IPS DF 6.9 (cell line): ENCODE results near the gene TTLL8.

Source experiments
- DNase-seq: peaks from one replicate; pipeline ENCODE4 v3.0.0-alpha.2; 2013; ENCODE audit warnings: low read depth, low spot score
- H3K27ac ChIP-seq: one replicate; pipeline ENCODE4 v1.5.1; 2013; ENCODE audit warnings: low read length, control low read depth
- H3K27me3 ChIP-seq: 2 replicates; pipeline ENCODE4 v1.6.1; 2013; ENCODE audit warnings: mild to moderate bottlenecking, low read length; ENCODE audit not compliant: control insufficient read depth, insufficient read depth
- H3K36me3 ChIP-seq: 2 replicates; pipeline ENCODE4 v1.6.1; 2013; ENCODE audit warnings: low read length; ENCODE audit not compliant: control insufficient read depth, insufficient read depth
- H3K4me1 ChIP-seq: 2 replicates; pipeline ENCODE4 v1.6.1; 2013; ENCODE audit warnings: low read length; ENCODE audit not compliant: control insufficient read depth, insufficient read depth
- H3K4me3 ChIP-seq: 2 replicates; pipeline ENCODE4 v1.5.1; 2013; ENCODE audit warnings: mild to moderate bottlenecking, low read length
- H3K9me3 ChIP-seq: 2 replicates; pipeline ENCODE4 v1.6.1; 2013; ENCODE audit warnings: low read length, inconsistent platforms; ENCODE audit not compliant: control insufficient read depth, insufficient read depth
- WGBS: extraction: QIAGEN DNeasy Blood & Tissue Kit; methylation state at CpG from one replicate; pipeline ENCODE4 v1.1.7; 2013; ENCODE audit warnings: mixed read lengths, missing lambda C conversion rate; ENCODE audit not compliant: insufficient read length, insufficient coverage; 5-methylcytosine and 5-hydroxymethylcytosine counted together

Gene TTLL8

GRCh38 chr22:50030297-50031188 lies 27.6 kb downstream of the TTLL8 start:
- no peaks in the 10 kb centered on the region; the same call in 1 of the 2 replicates for H3K36me3 ChIP-seq
- no CpG with 5 or more reads among the region's 52 CpGs for WGBS

GRCh38 chr22:50027639-50028537 lies 30.2 kb downstream of the TTLL8 start:
- no peak overlapping the region for H3K27ac ChIP-seq
- H3K4me1 ChIP-seq, result no peaks in the 10 kb centered on the region
- no peaks in the 10 kb centered on the region for H3K9me3 ChIP-seq
- no peak overlapping the region for H3K4me3 ChIP-seq
- H3K36me3 ChIP-seq, result no peaks in the 10 kb centered on the region; the same call in 1 of the 2 replicates
- DNase-seq, result no peak
- no CpG with 5 or more reads among the region's 42 CpGs for WGBS
- no peaks in the 10 kb centered on the region; the same call in 1 of the 2 replicates for H3K27me3 ChIP-seq

More at GRCh38 chr22:50030297-50031188, 27.6 kb downstream of the TTLL8 start:
- no peaks in the 10 kb centered on the region for H3K4me1 ChIP-seq
- DNase-seq, result peak; percentile 82
- H3K27me3 ChIP-seq, result no peaks in the 10 kb centered on the region; the same call in 1 of the 2 replicates
- no peak overlapping the region for H3K27ac ChIP-seq
- H3K4me3 ChIP-seq, result no peak overlapping the region
- H3K9me3 ChIP-seq, result no peaks in the 10 kb centered on the region

DNA sequence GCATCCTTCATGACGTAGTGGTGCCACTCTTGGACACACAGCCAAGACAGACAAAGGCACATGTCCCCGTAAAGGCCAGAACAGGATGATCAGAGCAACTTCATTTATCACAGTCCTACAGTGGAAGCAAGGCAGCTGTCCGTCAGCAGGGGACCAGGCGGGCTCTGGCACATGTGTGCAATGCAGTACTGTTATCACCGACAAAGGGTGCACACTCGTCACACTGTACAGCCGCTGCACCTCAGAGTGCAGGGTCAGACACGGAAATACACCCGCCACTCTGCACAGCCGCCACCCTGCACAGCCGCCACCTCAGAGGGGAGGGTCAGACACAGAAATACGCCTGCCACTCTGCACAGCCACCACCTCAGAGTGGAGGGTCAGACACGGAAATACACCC lies 32.1 kb downstream of the TTLL8 start:
- WGBS, result no CpG with 5 or more reads among the region's 13 CpGs
- no peaks in the 10 kb centered on the region for H3K9me3 ChIP-seq

DNA sequence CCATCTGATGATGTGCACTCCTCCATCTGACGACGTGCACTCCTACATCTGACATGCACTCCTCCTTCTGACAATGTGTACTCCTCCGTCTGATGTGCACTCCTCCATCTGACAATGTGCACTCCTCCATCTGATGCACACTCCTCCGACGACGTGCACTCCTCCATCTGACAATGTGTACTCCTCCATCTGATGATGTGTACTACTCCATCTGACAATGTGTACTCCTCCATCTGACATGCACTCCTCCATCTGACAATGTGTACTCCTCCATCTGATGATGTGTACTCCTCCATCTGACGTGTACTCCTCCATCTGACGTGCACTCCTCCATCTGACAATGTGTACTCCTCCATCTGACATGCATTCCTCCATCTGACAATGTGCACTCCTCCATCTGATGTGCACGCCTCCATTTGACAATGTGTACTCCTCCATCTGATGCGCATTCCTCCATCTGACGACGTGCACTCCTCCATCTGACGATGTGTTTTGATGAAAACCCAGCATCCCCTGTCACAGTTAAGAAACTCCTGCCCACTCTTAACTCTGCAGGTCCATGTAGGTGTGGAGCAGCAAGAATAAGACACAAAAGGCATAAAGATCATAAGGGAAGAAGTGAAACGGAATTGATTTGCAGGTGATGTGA lies 35.8 kb downstream of the TTLL8 start:
- no peak for DNase-seq

More for the DNA sequence above, 32.1 kb downstream of the TTLL8 start:
- Histone ChIP-seq H3K36me3 (no peaks in the 10 kb centered on the region), H3K4me3 (no peak overlapping the region), H3K4me1 (no peaks in the 10 kb centered on the region), H3K27ac (no peak overlapping the region), H3K27me3 (no peaks in the 10 kb centered on the region; the same call in 1 of the 2 replicates)
- DNase-seq, result no peak

GRCh38 chr22:50020606-50021005 lies 37.5 kb downstream of the TTLL8 start:
- H3K27me3 ChIP-seq, result no peaks in the 10 kb centered on the region; the same call in 1 of the 2 replicates
- no peaks in the 10 kb centered on the region; the same call in 1 of the 2 replicates for H3K4me1 ChIP-seq
- H3K9me3 ChIP-seq, result no peaks in the 10 kb centered on the region
- DNase-seq, result no peak
- WGBS, result no CpG with 5 or more reads among the region's 15 CpGs
- H3K4me3 ChIP-seq, result no peak overlapping the region
- no peaks in the 10 kb centered on the region for H3K36me3 ChIP-seq
- H3K27ac ChIP-seq, result no peak overlapping the region

More for the DNA sequence above, 35.8 kb downstream of the TTLL8 start:
- WGBS, result no CpG with 5 or more reads among the region's 14 CpGs
- Histone ChIP-seq H3K36me3 (no peaks in the 10 kb centered on the region), H3K27me3 (no peaks in the 10 kb centered on the region), H3K4me1 (no peaks in the 10 kb centered on the region), H3K9me3 (no peaks in the 10 kb centered on the region), H3K27ac (no peak overlapping the region), H3K4me3 (no peak overlapping the region)

DNA sequence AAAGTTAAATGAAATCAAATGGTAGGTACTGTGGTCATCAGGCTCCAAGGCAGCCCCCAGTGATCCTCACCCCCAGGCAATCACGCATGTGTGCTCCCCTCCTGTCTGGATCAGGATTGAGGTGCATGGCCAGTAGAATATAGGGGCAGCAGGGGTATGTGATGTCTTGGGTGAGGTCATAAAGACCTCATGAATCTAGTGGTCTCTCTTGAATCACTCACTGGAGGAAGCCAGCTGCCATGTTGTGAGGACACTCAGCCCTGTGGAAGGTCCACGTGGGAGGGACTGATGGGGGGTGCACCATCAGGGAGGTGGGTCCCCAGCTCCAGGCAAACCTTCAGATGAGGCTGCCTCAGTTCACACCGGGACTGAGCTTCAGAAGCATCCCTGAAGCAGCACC lies 38.8 kb downstream of the TTLL8 start:
- whole genome bisulfite sequencing, result no CpG with 5 or more reads among the region's 3 CpGs
- Histone ChIP-seq H3K4me1 (peaks cover 5% of the 10 kb centered on the region), H3K9me3 (no peaks in the 10 kb centered on the region), H3K4me3 (no peak overlapping the region), H3K36me3 (no peaks in the 10 kb centered on the region), H3K27me3 (peaks cover 7% of the 10 kb centered on the region; the same call in 1 of the 2 replicates), H3K27ac (no peak overlapping the region)
- no peak for DNase-seq

- WGBS, result no CpG with 5 or more reads among the region's 11 CpGs
- H3K27me3 ChIP-seq, result peaks cover 12% of the 10 kb centered on the region; the same call in 1 of the 2 replicates
- H3K4me3 ChIP-seq, result no peak overlapping the region
- no peaks in the 10 kb centered on the region for H3K36me3 ChIP-seq
- no peak overlapping the region for H3K27ac ChIP-seq
- peaks cover 5% of the 10 kb centered on the region for H3K4me1 ChIP-seq
- no peak for DNase-seq
- no peaks in the 10 kb centered on the region for H3K9me3 ChIP-seq
Measured at GRCh38 chr22:50018608-50019285, 39.4 kb downstream of the TTLL8 start.

GRCh38 chr22:50017701-50018224 lies 40.3 kb downstream of the TTLL8 start:
- no peaks in the 10 kb centered on the region for H3K9me3 ChIP-seq
- no peak for DNase-seq
- H3K27me3 ChIP-seq, result peaks cover 12% of the 10 kb centered on the region; the same call in 1 of the 2 replicates
- peaks cover 5% of the 10 kb centered on the region for H3K4me1 ChIP-seq
- H3K27ac ChIP-seq, result no peak overlapping the region
- H3K4me3 ChIP-seq, result no peak overlapping the region
- WGBS, result no CpG with 5 or more reads among the region's 6 CpGs
- no peaks in the 10 kb centered on the region for H3K36me3 ChIP-seq

- Histone ChIP-seq H3K36me3 (no peaks in the 10 kb centered on the region), H3K27me3 (peaks cover 14% of the 10 kb centered on the region; the same call in 1 of the 2 replicates), H3K4me1 (peaks cover 6% of the 10 kb centered on the region), H3K27ac (no peak overlapping the region), H3K9me3 (no peaks in the 10 kb centered on the region), H3K4me3 (no peak overlapping the region)
- DNase-seq, result no peak
- WGBS, result no CpG with 5 or more reads among the region's 21 CpGs
Measured at GRCh38 chr22:50016988-50017700, 41.0 kb downstream of the TTLL8 start.
